Stimulated activated CD8-positive, alpha-beta memory T cell treated with anti-CD3 and anti-CD28 coated beads, Interleukin-4, amount 100 ng/mL, for 1 hour (primary cell): Measurements from ENCODE around the gene TRIO.
"Not testable (repeated sequence)": the region's sequence is repeated elsewhere in the genome, so short reads cannot be mapped to it uniquely, and the experiment has no call there.

Source experiments
- DNase-seq, 2 donors: peaks; one replicate each; pipeline ENCODE4 v3.0.0-alpha.2; 2020; ENCODE audit warnings: low read depth in 2 of 2, low spot score in 1 of 2

Gene TRIO

DNA sequence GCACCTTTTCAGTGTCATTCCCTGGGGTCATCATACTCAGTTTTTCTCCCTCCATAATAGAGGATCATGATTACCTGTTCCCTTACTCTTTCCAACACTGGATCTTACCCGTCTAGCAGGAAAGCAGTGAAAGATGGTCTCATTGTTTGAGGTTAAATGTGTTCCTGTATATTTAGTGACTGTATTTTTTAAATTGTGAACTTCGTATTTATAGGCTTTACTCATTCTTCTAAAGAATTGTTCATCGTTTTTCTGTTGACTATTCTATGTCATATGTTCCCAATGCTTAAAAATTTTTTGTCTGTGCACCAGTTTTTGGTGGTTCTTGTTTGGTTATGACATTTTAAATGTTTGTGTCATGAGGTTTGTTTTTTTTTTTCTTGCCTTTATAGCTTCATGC is 233.6 kb downstream of the TRIO start:
- no peak for DNase-seq

- DNase-seq = no peak
Measured at GRCh38 chr5:14379739-14380497, 236.8 kb downstream of the TRIO start.

DNA sequence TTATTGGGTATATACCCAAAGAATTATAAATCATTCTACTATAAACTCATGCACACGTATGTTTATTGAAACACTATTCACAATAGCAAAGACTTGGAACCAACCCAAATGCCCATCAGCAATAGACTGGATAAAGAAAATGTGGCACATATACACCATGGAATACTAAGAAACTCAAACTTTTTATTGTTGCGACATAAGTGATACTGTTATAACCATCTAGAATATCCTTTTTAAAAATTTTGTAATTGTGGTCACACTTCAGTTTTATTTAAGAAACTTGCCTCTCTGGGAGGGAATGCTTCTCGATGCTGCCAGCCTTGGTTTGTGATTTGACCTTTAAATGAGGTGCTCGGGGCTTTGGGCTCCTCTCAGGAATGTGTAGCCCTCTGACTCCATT is 237.6 kb downstream of the TRIO start:
- no peak for DNase-seq

DNA sequence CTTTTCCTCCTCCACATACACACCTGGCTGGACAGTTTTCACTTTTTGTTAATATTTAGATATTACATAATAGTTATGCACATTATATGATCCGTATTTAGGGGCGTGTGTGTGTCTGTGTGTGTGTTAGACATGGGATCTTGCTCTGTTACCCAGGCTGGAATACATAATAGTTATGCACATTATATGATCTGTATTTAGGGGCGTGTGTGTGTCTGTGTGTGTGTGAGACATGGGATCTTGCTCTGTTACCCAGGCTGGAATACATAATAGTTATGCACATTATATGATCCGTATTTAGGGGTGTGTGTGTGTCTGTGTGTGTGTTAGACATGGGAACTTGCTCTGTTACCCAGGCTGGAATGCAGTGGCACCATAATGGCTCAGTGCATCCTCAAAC is 239.5 kb downstream of the TRIO start:
- no peak for DNase-seq

- no peak for DNase-seq
Measured at GRCh38 chr5:14383923-14384322, 240.8 kb downstream of the TRIO start.

DNA sequence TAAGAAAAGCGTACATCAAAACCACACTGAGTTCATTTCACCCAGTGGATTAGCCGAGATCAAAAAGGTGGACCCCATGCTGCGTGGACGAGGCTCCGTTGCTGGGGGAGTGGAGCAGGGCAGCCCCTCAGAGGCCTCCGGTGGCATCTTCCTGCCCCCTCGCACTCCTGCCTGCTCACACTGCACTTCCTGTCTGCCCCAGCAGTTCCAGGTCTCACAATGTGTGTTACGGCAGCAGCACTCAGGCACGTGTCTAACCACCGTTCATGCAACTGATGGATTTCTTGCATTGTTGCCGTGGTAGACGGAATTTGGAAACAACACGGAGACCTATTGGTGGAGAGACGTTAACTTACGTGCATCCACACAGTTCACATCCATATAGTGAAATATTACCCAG is 241.9 kb downstream of the TRIO start:
- DNase-seq = no peak

DNA sequence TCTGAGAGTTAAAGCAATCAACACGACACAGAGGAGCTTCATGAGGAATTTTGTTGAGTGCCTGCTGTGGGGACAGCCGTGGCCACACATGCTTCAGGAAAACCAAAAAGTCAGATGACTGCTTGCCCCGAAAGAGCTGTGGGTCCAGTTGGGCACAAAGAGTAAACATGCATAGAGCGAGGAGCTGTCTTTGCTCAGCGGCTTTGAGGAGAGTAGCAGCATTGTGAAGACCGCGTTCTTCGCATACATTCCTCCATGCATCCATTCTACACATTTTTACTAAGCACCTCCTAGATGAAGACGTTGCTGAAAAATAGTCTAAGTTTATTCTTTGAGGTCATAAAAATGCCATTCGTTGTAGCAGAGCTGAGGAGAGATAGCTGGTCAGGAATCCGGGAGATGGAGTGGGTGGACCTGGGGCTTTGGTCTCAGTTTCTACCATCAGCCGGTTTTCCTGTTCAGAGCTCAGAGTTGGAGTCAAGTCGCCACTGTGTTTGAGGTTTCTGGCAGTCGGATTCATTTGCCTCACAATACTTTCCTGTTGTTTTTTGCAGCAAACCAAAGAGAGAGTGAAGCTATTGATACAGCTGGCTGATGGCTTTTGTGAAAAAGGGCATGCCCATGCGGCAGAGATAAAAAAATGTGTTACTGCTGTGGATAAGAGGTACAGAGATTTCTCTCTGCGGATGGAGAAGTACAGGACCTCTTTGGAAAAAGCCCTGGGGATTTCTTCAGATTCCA is 243.9 kb downstream of the TRIO start:
- DNase-seq = no peak

DNA sequence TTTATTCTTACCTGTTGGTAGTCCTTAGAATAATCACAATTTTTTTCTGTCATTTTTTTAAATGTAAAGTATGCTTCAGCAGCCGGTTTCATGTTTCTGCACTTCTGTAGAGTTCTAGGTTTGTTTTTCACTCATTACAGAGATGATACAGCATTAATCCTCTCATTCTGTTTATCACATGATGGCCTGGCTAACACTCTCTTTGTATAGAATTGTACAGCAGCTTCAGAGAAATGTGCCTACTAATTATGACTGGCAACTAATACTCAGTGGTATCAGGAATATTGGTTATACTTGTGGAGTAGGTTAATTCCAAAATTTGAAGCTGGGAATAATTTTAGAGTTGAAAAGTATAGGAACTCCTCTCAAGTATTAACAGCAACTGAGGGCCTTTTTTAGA is 245.6 kb downstream of the TRIO start:
- DNase-seq = no peak

GRCh38 chr5:14392552-14392951 is 249.4 kb downstream of the TRIO start:
- DNase-seq = not testable (repeated sequence)

- DNase-seq = no peak
Measured at GRCh38 chr5:14394365-14394764, 251.2 kb downstream of the TRIO start.

- DNase-seq = no peak
Measured at GRCh38 chr5:14395411-14395810, 252.3 kb downstream of the TRIO start.

DNA sequence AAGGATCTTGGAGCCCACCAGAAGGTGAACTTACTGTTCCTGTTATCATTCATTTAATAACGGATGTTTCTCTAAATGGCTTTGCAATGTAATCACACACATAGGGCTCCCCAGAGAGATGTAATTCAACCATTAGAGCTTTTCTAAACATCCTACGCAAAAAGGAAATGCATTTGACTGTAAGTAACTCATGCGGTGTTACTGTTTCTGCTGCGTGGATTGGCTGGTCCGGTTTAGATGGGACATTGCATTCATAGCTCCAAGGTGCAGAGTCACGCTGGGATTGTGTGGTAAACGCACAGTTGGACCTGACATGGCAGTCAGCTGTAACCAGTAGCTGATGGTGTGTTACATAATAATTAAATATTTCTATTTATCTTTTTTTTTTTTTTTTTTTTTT is 252.9 kb downstream of the TRIO start:
- DNase-seq = no peak

- DNase-seq = no peak
Measured at GRCh38 chr5:14396737-14397136, 253.6 kb downstream of the TRIO start.

- DNase-seq = no peak
Measured at GRCh38 chr5:14397717-14398116, 254.6 kb downstream of the TRIO start.

- no peak for DNase-seq
Measured at GRCh38 chr5:14399054-14399692, 256.0 kb downstream of the TRIO start.

GRCh38 chr5:14400085-14400484 is 256.9 kb downstream of the TRIO start:
- no peak for DNase-seq

DNA sequence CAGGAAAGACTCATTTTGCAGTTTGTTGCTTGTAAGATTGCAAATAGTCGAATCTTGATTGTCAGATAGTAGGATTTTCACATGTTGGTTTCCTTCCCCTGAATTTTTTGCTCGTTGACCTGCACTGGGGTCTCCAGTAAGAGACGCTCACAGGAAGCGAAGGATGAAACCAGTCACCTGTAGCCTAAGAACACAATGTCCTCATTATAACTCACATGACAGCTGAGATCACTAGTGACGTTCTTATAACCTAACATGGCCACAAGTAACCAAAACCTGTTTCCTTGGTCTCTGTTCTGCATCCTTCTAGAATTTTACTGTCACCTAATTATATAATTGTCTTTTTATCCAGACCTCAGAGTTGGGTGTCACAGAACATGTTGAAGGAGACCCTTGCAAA is 257.5 kb downstream of the TRIO start:
- DNase-seq = no peak

- no peak for DNase-seq
Measured at GRCh38 chr5:14401639-14402038, 258.5 kb downstream of the TRIO start.

DNA sequence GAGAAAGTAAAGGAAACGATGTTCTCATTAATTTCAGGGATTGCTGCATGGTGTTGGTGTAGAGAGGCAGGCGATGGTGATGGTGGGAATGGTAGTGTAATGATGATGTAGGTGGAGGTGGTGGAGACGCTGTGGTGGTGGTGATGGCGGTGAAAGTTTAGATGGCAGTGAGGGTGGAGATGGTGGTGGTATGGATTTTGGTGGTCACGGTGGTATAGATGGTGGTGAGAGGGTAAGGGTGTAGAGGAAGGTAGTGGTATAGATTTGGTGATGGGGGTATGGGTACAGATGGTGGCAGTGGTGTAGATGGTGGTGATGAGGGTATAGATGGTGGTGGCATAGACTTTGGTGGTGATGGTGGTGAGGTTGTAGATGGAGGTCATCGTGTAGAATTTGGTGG is 259.3 kb downstream of the TRIO start:
- DNase-seq = no peak

DNA sequence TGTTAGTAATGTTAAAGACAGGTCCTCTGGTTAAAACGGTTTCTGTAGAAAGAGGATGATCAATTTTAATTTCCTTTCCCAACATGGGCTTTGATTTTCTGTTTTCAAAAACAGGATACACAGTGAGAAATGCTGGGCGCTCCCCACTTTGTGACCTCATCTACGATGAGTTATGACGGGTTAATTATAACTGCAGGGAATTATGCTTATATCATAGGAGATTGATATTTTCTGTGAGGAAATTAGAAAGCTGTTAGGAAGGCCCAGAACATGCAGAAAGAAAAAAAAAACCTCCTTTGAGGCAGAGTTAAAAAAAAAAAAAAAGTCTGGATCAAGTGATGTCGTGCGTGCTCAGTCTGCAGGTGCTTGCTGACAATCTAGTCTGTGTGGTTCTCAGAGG is 261.6 kb downstream of the TRIO start:
- DNase-seq = no peak

DNA sequence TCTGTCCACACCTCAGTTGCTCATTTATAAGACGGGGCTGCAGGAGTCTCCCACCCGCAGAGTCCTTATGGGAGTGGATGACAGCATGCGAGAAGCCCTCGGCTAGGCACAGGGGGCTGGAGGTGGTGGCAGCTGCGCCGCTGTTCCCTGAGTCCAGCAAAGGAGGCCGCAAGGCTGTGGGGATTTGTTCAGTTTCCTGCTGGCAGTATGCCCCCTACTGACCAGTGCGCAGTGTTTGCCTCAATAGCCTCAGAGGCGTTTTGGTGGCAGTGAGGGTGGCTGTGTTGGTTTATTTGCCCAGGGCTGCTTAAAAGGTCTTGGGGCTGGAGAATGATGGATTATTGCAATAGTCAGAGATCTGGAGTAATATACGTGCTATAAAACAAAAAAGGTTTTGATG is 262.1 kb downstream of the TRIO start:
- DNase-seq = no peak
